ENCODE measurements around the gene CFAP74. TPM values are rescaled to one million over a fixed set of nuclear protein-coding genes. Genes with fewer than 3 reads are reported as not detected.

The CFAP74 gene
- total and polyA plus RNA-seq, 9 of the 15 experiments (the other 6 are each of a cell fraction or from before 2014, with no cell fraction given) = 0.03 to 0.15 (median 0.05) TPM; not detected in 6

- no peak for TF ChIP-seq WHSC1 (IDR thresholded peaks at IDR 0.05; ENCODE audit: low read length)
- no peak for TF ChIP-seq NFE2L1 (tag; IDR thresholded peaks at IDR 0.05; ENCODE audit: borderline replicate concordance, low read depth)
- TF ChIP-seq TBL1XR1 (IDR thresholded peaks at IDR 0.05; ENCODE audit: low read length in 2 of 2) = no peak
- TF ChIP-seq PPARD (CRISPR knock-in tag; IDR thresholded peaks at IDR 0.05) = no peak
- no peak for TF ChIP-seq ZBTB8A (IDR thresholded peaks at IDR 0.05; ENCODE audit: partially characterized antibody)
- TF ChIP-seq ZNF175 (CRISPR knock-in tag; IDR thresholded peaks at IDR 0.05; ENCODE audit: low read depth) = no peak
- no peak for TF ChIP-seq NFYB (IDR thresholded peaks at IDR 0.05; ENCODE audit: extremely low read depth, insufficient read length)
- TF ChIP-seq BCL6 (CRISPR knock-in tag; IDR thresholded peaks at IDR 0.05) = no peak
- TF ChIP-seq HMG20B (CRISPR knock-in tag; IDR thresholded peaks at IDR 0.05) = no peak
- TF ChIP-seq E2F8 (IDR thresholded peaks at IDR 0.05; ENCODE audit: low read depth, partially characterized antibody) = no peak
- TF ChIP-seq ZNF561 (CRISPR knock-in tag; conservative IDR thresholded peaks at IDR 0.05) = no peak
- TF ChIP-seq HNRNPUL1 (IDR thresholded peaks at IDR 0.05; ENCODE audit: low read length) = no peak
- no peak for TF ChIP-seq ASH1L (IDR thresholded peaks at IDR 0.05; ENCODE audit: borderline replicate concordance, low read depth, partially characterized antibody)
- TF ChIP-seq MCM3 (IDR thresholded peaks at IDR 0.05) = no peak
- no peak for TF ChIP-seq DMBX1 (CRISPR knock-in tag; IDR thresholded peaks at IDR 0.05; ENCODE audit: borderline replicate concordance)
- TF ChIP-seq SMARCC2 (IDR thresholded peaks at IDR 0.05; ENCODE audit: low read depth) = no peak
- TF ChIP-seq PRDM10 (IDR thresholded peaks at IDR 0.05; ENCODE audit: partially characterized antibody) = peak; percentile 39
- no peak for TF ChIP-seq ZNF280A (IDR thresholded peaks at IDR 0.05; ENCODE audit: low read depth, partially characterized antibody)
- no peak for TF ChIP-seq ZC3H4 (CRISPR knock-in tag; IDR thresholded peaks at IDR 0.05; ENCODE audit: borderline replicate concordance)
- no peak for TF ChIP-seq TAF9B (IDR thresholded peaks at IDR 0.05; ENCODE audit: partially characterized antibody)
- TF ChIP-seq RNF2 (IDR thresholded peaks at IDR 0.05) = no peak
- TF ChIP-seq NCOA4 (IDR thresholded peaks at IDR 0.05; ENCODE audit: partially characterized antibody) = no peak
Measured at GRCh38 chr1:1919304-1920056, 84.1 kb downstream of the CFAP74 start (continued).
